LNCaP clone FGC (cell line): ENCODE data around the gene TRIM46.
A peak's percentile ranks its signal among the peaks of the same experiment; 100 is the strongest.
"Not testable (repeated sequence)": the region's sequence is repeated elsewhere in the genome, so short reads cannot be mapped to it uniquely, and the experiment has no call there.

Experiments used
- DNase-seq: peaks from one replicate; pipeline ENCODE4 v3.0.0-alpha.2; 2011; ENCODE audit warnings: low read depth
- H3K4me3 ChIP-seq: 2 replicates; pipeline ENCODE4 v1.5.1; 2011; ENCODE audit warnings: mild to moderate bottlenecking, low read depth, low read length, control low read depth
- TF ChIP-seq, protein P1 (sequence below): IDR thresholded peaks from 2 replicates; pipeline ENCODE4 v1.5.1; 2012; ENCODE audit warnings: mild to moderate bottlenecking; ENCODE audit not compliant: control insufficient read depth, insufficient read depth; ENCODE audit errors: extremely low read depth

TRIM46 gene

DNA sequence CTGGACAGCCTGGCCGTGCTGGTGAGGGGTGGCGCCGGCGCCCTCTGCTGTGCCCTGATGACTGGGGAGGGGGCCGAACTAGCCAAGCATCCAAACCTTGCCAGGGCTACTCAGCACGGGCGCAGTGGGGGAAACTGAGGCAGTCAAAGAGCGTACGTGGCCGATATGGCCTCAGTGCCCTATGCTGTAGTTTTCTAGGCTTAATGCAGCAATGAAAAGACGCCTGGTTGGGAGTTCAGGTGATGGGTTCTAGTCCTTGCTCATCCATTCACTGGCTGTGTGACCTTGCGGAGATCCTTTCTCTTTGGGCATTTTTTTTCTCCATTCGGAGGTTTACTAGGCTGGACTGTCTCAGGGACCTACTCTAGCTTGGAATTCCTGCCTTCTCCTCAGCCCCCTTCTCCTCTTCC is 35.7 kb downstream of the TRIM46 start:
- peak overlapping the region; percentile 94 for H3K4me3 ChIP-seq
- TF ChIP-seq, protein P1, sequence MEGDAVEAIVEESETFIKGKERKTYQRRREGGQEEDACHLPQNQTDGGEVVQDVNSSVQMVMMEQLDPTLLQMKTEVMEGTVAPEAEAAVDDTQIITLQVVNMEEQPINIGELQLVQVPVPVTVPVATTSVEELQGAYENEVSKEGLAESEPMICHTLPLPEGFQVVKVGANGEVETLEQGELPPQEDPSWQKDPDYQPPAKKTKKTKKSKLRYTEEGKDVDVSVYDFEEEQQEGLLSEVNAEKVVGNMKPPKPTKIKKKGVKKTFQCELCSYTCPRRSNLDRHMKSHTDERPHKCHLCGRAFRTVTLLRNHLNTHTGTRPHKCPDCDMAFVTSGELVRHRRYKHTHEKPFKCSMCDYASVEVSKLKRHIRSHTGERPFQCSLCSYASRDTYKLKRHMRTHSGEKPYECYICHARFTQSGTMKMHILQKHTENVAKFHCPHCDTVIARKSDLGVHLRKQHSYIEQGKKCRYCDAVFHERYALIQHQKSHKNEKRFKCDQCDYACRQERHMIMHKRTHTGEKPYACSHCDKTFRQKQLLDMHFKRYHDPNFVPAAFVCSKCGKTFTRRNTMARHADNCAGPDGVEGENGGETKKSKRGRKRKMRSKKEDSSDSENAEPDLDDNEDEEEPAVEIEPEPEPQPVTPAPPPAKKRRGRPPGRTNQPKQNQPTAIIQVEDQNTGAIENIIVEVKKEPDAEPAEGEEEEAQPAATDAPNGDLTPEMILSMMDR: no peak
- DNase-seq: no peak

DNA sequence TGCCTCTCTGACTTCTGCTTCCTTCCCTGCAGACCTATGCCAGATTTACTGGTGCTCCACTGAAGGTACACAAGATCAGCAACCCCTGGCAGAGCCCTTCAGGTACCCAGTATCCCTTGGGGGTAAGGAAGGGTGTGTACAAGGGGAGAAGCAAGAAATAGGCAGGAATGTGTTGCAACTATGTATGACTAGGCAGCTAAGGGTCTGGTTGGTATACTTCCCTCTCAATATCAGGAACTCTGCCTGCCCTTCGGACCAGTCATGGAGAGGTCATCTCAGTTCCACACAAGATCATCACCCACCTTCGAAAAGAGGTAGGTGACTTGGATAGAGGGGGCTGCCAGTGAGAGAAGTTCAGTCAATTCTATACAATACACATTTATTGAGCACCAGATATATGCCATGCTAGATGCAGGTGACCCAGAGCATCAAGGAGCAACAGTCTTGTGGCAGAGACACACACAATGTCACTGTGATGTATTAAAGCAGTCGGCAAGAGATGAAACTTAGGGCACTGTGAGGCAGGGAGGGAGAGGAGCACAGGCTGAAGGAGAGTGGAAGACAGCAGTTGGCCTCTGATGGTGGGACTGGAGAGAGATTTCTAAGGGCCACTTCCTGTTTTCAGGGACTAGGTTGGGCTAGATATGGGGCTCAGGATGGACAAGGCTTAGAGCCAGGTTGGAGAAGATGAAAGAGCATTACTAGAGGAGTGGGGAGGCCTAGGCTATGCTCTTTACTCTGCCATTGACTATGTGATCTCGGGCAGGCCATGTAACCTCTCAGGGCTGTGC is 36.9 kb downstream of the TRIM46 start:
- TF ChIP-seq, protein P1: no peak
- no peak for DNase-seq
- peak overlapping the region; percentile 94 for H3K4me3 ChIP-seq

DNA sequence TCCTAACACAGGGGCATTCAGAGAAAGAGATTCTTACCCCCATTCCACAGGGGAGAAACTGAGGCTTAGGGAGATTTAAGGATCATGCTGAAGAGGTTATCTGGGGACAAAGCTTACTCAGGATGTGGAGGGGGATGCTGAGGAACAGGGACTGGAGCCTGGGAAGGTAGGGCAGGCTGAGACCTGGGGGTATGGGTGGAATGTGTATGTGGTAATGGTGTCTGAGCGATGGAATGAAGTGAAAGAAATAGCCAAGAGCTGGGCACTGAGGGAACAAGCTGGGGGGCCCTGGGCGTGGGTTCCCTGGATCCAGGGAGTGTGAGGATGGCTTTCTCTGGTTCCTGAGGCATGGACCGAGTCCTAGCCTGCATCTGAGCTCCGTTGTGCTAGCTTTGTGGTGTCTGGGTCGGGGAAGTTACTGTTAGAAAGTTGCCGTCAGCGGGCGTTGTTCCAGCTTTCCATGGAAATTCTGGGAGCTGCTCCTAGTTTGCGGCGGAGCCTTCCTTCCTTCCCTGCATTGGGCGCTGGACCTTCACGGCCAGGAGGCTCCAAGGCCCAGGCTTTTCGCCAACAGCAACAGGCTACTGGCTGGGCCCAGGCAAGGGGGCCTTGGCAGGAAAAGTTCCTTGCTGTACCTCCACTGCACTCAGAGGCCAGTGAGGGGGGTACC is 37.9 kb downstream of the TRIM46 start:
- DNase-seq, H3K4me3 ChIP-seq: not testable (repeated sequence)

DNA sequence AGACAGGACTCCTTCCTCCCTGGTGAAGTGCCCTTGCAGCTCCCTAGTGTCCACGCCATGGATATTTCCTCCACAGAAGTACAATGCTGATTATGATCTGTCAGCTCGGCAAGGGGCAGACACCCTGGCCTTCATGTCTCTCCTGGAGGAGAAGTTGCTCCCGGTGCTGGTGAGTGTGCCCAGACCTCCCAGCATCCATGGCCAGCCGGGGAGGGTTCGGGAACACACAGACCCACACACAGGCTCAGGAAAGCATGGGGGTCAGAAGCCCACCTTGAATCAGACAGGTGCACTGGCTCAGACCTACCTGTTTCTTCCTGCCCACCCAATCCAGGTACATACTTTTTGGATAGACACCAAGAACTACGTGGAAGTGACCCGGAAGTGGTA is 38.4 kb downstream of the TRIM46 start:
- not testable (repeated sequence) for DNase-seq
- H3K4me3 ChIP-seq: peak overlapping the region; percentile 43

DNA sequence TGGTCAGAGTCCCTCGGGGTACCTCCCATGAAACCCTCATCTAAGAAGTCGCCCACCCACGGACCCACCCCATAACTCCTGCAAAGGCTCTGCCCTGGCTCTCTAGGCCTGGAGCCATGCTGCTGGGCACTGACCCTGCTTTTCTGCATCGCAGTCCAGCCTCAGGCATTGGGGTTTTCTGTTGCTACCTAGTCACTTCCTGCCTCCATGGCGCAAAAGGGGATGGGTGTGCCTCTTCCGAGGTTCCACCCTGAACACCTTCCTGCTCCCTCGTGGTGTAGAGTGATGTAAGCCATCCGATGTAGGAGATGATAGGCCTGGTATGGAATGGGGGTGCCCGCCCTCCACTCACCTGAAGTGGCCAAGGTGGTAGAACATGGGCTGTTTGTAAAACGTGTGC is 41.1 kb downstream of the TRIM46 start:
- not testable (repeated sequence) for DNase-seq, H3K4me3 ChIP-seq

DNA sequence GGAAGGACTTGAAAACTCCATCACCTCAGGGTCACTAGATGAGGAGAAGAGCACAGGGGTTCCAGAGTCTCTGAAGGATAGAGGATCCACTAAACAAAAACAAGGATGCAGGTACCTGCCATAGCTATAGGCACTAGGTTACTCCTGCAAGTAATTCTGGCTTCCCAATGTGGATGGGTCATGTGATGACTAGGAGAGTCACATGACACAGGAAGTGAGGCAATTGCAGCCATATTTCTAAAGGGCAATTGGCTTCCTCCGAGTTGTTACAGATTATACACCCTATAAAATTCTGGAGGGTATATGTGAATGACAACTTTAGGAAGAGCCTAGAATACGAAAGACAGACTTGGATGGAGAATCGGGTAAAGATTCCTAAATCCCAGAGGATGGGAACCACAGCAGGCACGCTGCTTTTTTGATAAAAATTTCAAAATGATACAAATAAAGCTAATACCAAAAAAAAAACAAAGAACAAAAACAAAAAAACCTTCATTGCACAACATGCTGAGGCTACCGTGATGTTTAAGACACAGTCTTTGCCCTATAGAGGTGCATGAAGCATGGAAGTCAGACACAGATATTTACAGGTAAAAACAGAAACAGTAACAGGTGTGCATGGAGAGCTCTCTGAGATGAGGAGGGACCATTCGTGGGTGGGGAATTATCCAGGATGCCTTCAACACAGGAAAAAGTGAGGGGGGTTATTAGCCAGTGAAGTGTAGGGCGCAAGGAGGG is 45.4 kb downstream of the TRIM46 start:
- TF ChIP-seq, protein P1: no peak
- H3K4me3 ChIP-seq: peak overlapping the region; percentile 43
- DNase-seq: peak; percentile 79

DNA sequence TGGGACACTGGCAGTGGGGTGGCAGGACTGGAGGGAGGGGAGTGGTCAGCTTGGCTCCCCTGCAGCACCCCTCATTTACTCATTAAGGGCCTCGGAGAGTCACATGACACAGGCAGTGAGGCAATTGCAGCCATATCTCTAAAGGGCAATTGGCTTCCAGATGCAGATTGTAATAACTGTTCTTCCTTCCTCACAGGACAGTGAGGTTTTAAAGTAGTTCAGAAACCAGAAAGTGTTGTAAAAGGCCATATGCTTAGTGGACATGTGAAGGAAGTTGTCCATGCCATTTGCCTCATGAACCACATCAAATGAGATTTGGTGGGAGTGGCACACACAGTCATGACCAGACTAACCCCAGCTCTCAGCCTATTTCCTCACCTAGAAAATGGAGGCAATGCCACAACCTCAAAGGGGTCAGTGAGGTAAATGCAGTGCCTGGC is 46.0 kb downstream of the TRIM46 start:
- TF ChIP-seq, protein P1: no peak
- peak overlapping the region; percentile 43; the same call in 1 of the 2 replicates for H3K4me3 ChIP-seq

DNA sequence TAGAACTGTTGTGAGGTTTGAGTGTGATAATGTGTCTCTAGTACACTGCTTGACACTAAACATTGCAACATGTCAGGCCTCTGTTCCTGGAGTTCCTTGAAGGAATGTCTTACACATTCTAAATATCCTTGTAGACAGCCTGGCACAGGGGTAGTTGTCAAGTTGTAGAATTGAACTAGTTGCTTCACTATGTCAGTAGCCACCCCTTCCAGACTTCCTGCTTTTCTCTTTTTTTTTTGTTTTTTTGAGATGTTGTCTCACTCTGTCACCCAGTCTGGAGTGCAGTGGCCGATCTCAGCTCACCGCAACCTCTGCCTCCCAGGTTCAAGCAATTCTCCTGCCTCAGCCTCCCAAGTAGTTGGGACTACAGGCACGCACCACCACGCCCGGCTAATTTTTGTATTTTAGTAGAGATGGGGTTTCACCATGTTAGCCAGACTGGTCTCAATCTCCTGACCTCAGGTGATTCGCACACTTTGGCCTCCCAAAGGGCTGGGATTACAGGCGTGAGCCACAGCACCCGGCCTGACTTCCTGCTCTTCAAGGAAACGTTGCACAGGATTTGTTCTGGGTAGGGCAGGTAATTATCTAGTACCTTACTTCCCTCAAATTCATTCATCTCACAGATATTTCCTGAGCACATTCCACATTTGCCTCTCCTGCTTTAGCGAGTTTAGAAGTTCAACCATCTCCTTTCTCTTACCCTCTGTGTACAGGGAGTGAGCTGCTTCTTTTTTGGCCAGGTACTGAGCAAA is 46.7 kb downstream of the TRIM46 start:
- DNase-seq, H3K4me3 ChIP-seq: not testable (repeated sequence)

More for the DNA sequence above, 46.0 kb downstream of the TRIM46 start:
- DNase-seq: no peak
